OCI-M2 (cell line): ENCODE measurements around the gene SERPIND1.
A peak's percentile ranks its signal among the peaks of the same experiment; 100 is the strongest.
"Not testable (repeated sequence)": the region's sequence is repeated elsewhere in the genome, so short reads cannot be mapped to it uniquely, and the experiment has no call there.

Source experiments
- DNase-seq: peaks from one replicate; lab custom pipeline; 2025; ENCODE audit not compliant: unreplicated experiment; lab: John Stamatoyannopoulos, UW

The SERPIND1 gene, protein sequence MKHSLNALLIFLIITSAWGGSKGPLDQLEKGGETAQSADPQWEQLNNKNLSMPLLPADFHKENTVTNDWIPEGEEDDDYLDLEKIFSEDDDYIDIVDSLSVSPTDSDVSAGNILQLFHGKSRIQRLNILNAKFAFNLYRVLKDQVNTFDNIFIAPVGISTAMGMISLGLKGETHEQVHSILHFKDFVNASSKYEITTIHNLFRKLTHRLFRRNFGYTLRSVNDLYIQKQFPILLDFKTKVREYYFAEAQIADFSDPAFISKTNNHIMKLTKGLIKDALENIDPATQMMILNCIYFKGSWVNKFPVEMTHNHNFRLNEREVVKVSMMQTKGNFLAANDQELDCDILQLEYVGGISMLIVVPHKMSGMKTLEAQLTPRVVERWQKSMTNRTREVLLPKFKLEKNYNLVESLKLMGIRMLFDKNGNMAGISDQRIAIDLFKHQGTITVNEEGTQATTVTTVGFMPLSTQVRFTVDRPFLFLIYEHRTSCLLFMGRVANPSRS

DNA sequence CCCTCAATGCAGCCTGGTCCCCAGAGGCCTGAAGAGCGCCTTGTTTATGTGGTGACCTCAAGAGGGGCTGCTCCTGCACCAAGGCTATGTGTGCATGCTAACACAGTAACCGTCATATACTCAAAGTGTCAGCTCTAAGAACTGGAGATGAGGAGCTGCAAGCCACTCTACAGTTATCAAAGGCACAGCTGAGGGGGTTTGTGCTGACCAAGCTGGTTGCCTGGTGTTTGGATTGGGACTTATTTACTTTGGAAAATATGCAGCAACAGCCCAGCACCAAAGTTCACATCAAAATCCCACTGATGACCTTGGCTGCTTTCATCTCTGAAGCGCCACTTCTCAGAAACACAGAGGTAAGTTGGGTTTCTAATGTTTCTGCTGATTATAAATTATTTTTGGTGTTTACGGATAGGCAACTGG lies at the start of gene SERPIND1:
Gene SERPIND1, plus strand, starts transcription at position 321 of the 420 bp plus-strand sequence. CDS start 5,200 bp downstream, outside the sequence.
- DNase-seq = no peak

DNA sequence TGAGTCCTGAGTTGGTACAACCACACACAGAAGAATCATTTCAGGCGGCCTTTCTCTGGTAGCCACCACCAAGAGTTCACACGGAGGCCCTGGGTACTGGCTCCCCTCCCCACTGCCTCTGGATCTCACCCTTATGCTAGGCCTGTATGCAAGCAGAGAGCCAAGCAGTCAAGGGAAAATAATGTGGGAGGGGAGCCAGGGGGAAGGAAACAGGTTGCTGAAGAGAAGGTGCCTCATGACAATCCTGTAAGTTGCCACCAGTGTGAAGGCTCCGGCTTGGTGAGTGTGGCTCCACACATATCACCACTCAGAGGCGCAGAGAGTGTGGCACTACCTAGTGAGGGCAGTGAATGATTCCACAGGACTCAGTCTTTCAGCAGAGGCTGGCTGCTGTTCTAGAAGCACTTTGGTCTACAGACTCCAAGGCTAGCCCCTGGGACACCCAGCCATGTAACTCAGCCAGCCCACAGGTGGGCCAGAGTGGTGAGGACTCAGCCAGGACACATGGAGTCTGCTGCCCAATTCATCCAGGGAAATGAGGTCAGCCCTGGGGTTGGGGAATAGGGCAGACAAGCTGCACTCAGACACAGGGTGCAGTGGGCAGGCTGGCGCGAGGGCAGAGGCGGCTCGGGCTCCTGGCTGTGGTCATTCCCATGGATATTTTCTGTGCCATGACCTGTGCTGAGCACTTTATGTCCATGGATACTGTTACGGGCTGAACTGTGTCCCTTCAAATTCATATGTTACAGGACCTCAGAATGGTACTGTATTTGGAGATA lies 49.0 kb upstream of the SERPIND1 start:
- DNase-seq = no peak

DNA sequence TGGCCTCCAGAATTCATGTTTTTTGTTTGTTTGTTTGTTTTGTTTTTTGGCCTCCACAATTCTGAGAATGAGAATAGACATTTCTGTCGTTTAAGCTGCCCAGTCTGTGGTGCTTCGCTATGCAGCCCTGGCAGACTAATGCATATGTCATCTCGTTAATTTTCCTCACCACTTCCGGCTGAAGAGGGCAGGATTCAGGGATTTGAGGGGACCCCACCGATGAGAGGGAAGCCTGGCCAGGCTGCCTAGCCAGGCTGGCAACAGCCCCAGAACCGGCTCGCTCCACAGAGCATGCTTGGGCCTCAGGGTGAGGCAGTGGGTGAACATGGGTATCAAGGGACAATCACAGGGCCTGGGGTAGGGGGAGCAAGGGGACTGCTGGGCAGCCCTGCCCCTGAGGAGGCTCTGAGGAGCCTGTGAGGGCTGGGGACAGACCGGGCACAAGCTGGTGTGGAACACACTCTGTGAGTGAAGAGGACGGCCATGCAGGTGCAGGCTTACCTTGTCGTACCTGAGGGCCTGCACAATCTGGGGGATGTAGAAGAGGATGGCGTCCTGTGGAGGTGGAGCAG lies 47.8 kb upstream of the SERPIND1 start:
- DNase-seq = no peak

DNA sequence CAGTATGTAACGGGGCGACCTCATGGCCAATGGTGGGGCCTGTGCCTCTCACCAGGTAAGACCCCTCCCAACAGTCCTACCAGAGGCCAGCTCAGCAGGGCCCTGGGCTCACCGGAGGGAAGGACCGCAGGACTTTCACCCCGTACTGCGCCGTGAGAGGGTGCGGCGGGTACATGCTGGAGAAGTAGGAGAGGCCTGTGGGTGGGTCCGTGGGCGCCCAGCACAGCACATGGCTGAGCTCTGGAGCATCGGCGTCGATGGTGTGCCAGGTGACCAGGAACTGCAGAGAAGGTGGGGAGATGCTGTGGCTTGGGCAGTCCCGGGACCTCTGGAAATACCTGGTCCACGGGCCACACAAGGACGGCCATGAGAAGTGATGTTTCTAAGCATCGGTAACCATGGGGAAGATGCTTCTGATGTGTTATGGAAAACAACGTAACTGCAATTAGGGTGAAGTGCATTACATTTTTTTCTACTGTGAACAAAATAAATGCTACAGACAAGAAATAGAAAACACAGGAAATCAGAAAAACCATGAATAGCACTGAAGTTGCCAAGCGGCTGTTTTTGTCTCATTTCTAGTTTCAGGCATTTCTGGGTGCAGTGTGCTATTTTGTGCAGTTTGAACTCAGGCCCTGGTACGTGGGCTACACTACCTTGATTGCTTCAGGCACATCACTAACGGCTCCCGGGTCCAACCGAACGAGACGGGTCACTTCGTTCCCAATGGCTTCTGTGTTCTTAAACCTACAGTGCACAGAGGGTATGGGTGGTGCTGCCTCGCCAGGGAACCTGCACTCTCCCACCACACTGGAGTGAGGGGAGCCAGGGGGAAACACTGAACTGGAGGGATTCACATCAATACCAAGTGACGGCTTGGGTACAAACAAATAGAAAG lies 46.5 kb upstream of the SERPIND1 start:
- no peak for DNase-seq

DNA sequence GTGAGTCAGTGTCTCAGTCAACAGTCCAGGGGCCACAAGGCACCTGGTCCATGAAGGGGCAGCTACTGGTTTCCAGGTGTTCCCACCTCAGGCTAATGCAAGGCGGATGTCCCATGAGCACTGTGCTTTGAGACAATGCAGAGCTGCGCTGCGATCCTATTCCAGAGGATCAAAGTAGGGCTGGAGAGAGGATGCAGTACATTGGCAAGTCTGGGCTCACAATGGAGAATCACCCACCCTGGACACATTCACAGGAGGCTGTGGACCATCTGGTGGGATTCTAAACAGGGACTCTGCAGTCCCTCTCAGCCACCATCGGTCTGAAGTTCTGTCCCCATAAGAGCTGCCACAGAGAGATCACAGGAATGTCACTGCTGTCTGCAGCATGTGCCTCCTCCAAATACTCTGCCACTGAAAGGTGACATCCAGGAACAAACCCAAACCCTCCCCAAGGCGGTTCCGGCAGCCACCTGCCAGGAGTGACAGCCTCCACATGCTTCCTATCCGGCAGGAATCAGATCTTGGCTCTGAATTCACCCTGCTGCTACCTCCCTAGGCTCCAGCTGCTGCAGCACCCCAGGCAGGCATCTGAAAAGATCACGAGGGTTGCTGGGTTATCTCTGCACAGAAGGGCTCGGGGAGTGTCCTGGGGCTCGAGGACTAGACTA lies 45.3 kb upstream of the SERPIND1 start:
- no peak for DNase-seq

DNA sequence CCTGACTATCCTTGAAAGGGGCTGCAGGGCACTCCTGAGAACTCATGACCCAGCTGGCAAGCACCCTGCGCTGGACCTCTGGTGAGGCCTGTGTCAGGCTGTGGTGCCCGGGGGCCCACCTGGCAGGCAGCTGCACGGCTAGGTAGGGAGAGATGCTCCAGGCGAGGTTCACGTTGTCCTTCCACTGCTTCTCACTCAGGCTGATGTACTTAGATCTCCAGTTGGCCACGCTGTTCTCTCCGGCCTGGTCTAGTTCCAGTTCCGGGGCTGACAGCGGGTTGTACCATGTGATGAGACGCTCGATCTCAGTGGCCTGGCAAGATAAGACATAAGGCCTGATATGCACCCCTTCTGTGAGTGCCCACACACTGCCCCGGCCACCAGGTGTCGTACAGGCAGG lies 44.7 kb upstream of the SERPIND1 start:
- no peak for DNase-seq

DNA sequence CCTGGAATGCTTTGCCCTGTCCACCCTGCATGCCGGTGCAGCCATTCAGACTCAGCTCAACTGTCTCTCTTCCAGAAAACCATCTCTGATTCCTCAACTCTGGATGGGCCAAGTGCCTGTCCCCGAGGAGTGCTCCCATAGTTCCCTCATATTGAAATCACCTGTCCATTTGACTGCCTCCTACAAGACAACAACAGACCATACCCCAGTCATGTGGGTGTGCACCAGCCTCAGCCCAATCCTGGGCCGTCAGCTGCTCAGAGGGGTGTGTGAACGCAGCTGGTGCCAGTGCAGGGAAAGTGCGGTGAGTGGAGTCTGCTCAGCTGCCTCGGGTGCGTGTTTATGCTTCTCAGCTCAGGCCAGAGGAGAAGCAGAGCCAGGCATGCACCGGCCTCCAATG lies 41.5 kb upstream of the SERPIND1 start:
- not testable (repeated sequence) for DNase-seq

DNA sequence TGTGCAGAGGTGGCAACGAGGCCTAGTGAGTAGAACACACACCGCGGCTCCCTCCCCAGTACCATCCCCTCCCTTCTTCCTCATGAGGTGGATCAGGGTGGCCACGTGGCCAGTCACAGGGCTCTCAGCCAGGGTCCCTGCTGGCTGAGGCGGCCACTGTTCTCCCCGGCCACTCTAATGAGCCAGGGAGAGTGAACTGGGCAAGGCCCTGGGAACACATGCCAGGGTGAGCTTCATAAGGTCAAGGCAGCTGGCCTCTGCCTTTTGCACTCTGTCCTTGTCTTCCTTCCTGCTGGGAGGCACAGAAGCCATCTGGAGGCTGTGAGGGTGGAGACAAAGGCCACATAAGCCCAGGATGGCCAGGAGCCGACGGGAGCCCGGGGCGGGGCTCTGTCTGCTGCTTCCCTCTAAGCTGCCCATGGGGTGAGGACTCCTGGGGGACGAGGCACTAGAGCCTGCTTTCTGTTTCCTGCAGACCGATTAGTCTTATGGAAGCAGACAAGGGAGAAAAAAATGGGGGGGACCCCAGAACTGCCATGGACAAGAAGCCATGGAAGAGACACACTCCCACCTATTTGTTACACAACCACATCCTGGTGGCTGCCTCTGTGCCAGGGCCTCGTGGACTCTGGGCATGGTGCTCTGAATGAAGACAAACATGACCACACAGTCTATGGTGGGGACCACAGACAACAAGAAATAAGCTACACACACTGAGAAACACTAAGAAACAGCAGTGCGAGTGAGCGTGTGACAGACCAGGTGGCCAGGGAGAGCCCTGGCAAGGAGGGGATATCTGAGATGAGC lies 38.4 kb upstream of the SERPIND1 start:
- not testable (repeated sequence) for DNase-seq

DNA sequence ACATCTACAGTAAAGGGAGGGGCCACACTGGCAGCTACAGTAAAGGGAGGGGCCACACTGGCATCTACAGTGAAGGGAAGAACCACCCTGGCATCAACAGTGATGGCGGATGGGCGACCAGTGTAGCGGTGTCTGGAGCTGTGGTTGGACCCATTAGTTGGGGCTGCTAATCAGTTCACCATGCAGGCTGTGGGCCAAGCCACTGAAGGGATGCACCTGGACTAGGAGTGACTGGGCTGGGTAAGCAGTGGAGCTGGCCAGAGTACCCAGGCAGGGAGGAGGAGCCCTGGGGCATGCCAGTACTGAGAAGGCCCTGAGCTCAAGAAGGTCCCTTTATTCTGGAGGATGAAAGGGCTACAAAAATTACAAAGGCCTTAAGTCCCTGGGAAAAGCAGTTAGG lies 37.0 kb upstream of the SERPIND1 start:
- DNase-seq = not testable (repeated sequence)

DNA sequence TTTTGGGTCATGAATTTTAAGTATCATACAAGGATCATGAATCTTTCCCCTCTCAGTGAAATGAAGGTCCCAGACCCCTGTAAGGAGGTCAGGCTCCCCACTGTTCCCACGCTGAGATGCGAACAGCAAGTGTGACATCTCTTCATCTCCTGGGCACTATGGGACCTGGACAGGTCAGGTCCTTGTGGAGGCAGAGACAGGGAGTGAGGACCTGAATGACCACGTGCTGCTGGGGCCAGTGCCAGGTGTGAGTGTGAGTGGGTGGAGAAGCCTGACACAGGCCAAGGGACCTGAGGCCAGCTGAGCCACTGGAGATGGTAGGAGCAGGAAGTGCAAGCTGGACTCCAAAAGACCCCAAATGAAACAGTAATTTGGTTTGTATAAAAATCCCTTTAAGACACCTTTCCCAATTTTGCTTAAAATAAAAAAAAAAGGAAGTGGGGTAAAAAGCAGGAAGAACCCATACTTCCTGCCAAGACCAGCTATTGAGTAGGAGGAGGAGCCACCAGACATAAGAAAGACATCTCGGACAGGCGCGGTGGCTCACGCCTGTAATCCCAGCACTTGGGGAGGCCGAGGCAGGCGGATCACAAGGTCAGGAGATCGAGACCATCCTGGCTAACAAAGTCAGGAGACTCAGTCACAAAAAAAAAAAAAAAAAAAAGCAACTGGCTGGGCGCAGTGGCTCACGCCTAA lies 35.4 kb upstream of the SERPIND1 start:
- DNase-seq = no peak

DNA sequence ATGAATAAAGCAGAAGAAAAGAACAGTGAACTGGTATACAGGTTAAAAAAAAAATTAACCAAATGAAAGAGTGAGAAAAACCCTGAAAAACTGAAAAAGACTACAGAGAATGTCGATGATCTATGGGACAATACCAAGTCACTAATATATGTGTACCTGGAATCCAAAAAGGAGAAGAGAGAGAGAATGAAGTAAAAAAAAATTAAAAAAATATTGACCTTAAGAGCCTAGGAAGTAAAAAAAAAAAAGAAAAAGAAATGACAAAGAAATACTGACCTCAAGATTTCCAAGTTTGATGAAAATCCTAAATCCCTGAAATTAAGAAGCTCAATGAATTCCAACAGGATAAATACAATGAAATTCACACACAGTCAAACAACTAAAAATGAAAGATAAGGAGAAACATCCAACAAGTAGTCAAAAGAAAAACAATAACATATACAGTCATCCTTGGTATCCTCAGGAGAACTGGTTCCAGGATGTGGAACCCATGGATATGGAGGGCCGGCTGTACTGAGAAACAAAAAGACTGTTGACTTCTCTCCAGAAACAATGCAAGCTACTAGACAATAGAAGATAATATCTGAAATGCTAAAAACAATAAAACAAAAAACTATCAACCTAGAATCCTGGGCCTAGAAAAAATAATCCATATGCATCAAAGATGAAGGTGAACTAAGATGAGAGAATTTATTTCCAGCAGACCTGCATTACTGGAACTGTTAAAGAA lies 33.5 kb upstream of the SERPIND1 start:
- DNase-seq = no peak

DNA sequence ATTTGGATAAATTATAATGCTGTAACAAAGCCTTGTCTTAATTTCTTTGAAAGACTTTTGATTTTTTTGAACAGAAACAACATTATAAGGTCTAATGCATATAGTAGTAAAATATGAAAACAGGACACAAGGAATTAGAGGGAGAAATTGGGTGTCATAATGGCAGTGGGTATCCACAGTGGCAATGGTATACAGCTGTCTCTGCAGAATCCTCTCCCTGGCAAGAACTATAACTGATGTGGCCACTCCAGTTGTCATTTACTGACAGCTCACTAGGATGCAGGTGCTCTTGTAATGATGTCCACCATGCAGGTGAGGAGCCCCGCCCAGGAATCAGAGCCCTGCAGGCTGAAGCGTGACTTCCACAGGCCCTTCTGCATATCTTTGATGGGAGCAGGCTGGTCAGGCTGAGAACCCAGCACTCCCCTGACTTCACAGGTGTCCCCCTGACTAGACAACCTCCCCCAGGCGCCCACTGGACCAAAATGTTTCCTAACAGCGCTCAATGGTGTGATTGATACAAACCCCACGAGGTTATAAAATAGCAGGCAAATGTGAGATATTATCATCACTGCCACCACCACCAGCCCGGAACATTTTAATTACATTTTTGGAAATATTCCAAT lies 32.8 kb upstream of the SERPIND1 start:
- DNase-seq = no peak

DNA sequence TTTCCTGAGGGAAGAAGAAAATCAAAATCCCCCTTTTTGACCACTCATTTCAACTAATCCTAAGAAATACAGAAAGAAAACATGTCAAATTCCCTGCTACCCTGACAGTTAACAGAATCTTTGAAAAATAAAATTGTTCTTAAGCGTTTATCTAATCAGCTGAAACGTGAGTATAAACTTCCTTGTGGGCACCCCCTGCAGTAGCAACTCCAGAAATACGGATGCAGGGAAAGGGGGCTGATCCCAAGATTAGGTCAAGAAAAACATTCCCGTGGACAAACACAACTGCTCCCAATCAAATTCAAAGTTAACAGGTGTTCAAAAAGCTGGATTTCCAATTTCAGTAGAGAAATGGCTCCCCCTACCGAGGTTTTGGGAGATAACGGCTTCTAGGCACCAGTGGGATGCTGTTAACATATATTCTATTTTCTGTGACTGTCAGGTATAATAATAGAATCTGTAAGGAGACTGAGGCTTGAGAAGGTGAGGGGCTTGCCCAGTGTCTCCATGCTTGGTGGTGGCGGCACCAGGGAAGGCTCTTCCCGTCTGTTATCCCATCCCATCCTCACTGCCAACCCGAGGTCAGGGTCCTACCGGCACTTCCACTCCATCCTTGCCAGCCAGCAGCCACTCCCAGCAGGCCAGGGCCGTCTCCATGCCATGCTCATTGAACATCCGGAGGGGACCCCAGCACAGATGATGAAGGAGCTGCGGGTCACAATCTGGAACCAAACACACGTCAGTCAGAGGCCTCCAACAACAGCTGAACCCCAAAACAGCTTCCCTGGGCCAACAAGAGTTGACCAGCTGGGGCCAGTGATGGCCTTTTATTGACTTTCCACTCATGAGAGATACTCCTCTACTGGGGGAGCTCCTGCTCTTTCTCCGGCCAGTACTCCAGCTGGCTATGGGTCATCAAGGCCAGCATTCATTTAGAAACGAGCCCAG lies 32.0 kb upstream of the SERPIND1 start:
- DNase-seq = peak; percentile 4

DNA sequence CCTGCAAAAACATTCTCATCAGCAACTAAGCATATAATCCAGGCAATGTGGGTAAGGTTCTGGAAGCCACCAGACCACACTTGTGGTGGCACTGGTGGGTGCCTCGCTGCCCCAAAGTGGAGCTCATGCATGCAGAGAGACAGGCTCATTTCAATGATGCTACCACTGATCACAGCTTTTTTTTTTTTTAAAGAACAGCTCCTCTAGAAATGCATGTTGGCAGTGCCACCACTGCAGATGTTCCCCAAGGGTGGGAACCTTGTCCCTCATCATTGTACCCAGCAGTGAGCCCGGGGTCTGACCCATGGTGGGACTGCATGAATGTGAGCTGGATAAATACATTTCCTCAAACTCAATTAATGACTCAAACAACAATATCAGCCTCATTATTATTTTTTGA lies 31.1 kb upstream of the SERPIND1 start:
- no peak for DNase-seq

DNA sequence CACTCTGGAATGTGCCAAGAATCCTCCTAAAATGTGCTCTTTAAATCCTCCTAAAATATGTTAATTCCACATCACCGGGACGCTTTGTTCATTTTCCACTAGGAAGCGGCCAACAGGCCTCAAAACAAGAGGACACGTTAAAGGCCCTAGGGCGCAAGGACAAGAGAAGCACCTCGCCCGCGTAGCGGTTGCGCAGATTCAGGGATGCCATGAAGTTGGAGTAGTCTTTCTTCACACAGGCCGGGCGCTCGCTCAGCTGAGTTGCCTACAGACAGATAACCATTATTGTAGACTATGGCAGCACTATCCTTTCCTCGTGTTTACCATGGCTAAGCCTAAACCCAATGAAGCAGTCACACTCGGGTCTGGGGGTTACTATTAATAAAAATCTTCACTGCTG lies 29.5 kb upstream of the SERPIND1 start:
- DNase-seq = no peak

DNA sequence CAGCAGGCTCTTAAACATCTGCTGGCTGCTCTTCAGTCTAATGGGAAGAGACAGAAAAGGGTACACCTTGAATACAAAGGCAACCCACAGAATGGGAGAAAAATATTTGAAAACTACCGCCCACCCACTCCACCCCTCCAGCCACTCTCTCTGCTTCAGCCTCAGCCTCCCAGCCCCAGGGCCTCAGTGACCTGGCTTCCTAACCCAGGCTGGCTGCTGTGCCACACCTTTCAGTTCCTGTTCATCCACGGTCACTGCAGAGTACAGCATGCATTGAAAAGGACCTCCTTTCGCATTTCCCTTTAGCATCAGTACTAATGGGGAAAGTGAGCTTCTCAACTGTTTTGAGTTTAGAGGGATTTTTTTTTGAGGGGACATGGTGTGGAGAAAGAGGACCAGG lies 28.8 kb upstream of the SERPIND1 start:
- DNase-seq = no peak
